BE2C (cell line): ENCODE data around the gene B4GALNT3.

Source experiments
- DNase-seq: peaks from one replicate; pipeline ENCODE4 v3.0.0-alpha.2; 2020
- H3K27me3 ChIP-seq: fragments of 250-450 bp; sonication (Bioruptor Pico); 2 replicates; pipeline ENCODE4 v1.5.1; 2020; ENCODE audit warnings: mild to moderate bottlenecking
- H3K36me3 ChIP-seq: fragments of 250-450 bp; sonication (Bioruptor Pico); 2 replicates; pipeline ENCODE4 v1.5.1; 2020; ENCODE audit warnings: mild to moderate bottlenecking
- H3K4me1 ChIP-seq: fragments of 250-450 bp; sonication (Bioruptor Pico); 2 replicates; pipeline ENCODE4 v1.5.1; 2020
- H3K4me3 ChIP-seq: 2 replicates; pipeline ENCODE4 v1.5.1; 2011; ENCODE audit warnings: low read depth, low read length
- H3K9me3 ChIP-seq: fragments of 250-450 bp; sonication (Bioruptor Pico); 2 replicates; pipeline ENCODE4 v1.5.1; 2020
- TF ChIP-seq, protein P1 (sequence below): IDR thresholded peaks from 2 replicates; pipeline ENCODE4 v1.5.1; 2012; ENCODE audit warnings: mild to moderate bottlenecking, low read depth, low read length

Gene B4GALNT3

GRCh38 chr12:559906-560455 is 100.2 kb downstream of the B4GALNT3 start:
- H3K4me1 ChIP-seq, result no peaks in the 10 kb centered on the region; the same call in 1 of the 2 replicates
- no peak for DNase-seq
- TF ChIP-seq, protein P1, sequence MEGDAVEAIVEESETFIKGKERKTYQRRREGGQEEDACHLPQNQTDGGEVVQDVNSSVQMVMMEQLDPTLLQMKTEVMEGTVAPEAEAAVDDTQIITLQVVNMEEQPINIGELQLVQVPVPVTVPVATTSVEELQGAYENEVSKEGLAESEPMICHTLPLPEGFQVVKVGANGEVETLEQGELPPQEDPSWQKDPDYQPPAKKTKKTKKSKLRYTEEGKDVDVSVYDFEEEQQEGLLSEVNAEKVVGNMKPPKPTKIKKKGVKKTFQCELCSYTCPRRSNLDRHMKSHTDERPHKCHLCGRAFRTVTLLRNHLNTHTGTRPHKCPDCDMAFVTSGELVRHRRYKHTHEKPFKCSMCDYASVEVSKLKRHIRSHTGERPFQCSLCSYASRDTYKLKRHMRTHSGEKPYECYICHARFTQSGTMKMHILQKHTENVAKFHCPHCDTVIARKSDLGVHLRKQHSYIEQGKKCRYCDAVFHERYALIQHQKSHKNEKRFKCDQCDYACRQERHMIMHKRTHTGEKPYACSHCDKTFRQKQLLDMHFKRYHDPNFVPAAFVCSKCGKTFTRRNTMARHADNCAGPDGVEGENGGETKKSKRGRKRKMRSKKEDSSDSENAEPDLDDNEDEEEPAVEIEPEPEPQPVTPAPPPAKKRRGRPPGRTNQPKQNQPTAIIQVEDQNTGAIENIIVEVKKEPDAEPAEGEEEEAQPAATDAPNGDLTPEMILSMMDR, result no peak

GRCh38 chr12:560691-561390 is 101.1 kb downstream of the B4GALNT3 start:
- Histone ChIP-seq H3K4me1 (no peaks in the 10 kb centered on the region; the same call in 1 of the 2 replicates), H3K36me3 (no peaks in the 10 kb centered on the region), H3K4me3 (no peak overlapping the region), H3K9me3 (no peaks in the 10 kb centered on the region), H3K27me3 (no peaks in the 10 kb centered on the region)
- TF ChIP-seq, protein P1, result no peak
- DNase-seq, result no peak

More at GRCh38 chr12:559906-560455, 100.2 kb downstream of the B4GALNT3 start:
- Histone ChIP-seq H3K36me3 (no peaks in the 10 kb centered on the region), H3K9me3 (no peaks in the 10 kb centered on the region), H3K4me3 (no peak overlapping the region), H3K27me3 (no peaks in the 10 kb centered on the region)

- TF ChIP-seq, protein P1, result no peak
- Histone ChIP-seq H3K36me3 (no peaks in the 10 kb centered on the region), H3K27me3 (no peaks in the 10 kb centered on the region), H3K9me3 (no peaks in the 10 kb centered on the region), H3K4me1 (no peaks in the 10 kb centered on the region; the same call in 1 of the 2 replicates), H3K4me3 (no peak overlapping the region)
- no peak for DNase-seq
Measured at GRCh38 chr12:561391-561705, 101.6 kb downstream of the B4GALNT3 start.

- DNase-seq, result no peak
- H3K9me3 ChIP-seq, result no peaks in the 10 kb centered on the region
- no peaks in the 10 kb centered on the region; the same call in 1 of the 2 replicates for H3K4me1 ChIP-seq
- H3K4me3 ChIP-seq, result no peak overlapping the region
- TF ChIP-seq, protein P1, result no peak
- H3K36me3 ChIP-seq, result no peaks in the 10 kb centered on the region
- no peaks in the 10 kb centered on the region for H3K27me3 ChIP-seq
Measured at GRCh38 chr12:561908-562593, 102.3 kb downstream of the B4GALNT3 start.

DNA sequence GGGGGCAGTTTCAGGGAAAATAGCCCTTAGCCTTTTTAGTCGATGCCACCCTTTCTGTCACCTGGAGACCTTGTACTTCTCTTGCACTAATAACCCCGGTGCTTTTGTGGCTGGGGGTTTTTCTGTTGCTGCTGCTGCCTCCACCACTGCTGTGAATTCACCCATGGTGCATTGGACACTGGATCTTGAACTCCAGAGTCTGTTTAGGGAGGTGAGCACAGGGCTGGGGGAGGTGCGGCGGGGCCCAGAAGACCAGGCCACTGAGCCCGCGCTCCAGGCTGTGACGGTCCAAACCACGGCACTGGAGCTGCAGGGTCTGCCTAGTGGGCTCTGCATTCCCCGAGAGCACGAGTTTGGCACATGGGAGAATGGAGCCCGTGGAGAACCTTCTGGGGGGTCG is 102.9 kb downstream of the B4GALNT3 start:
- H3K27me3 ChIP-seq, result no peaks in the 10 kb centered on the region
- no peak overlapping the region for H3K4me3 ChIP-seq
- H3K4me1 ChIP-seq, result no peaks in the 10 kb centered on the region; the same call in 1 of the 2 replicates
- no peaks in the 10 kb centered on the region for H3K36me3 ChIP-seq
- DNase-seq, result no peak
- TF ChIP-seq, protein P1, result no peak
- no peaks in the 10 kb centered on the region for H3K9me3 ChIP-seq
